HepG2 (cell line): ENCODE measurements around the gene PLS1. TPM values are rescaled to one million over a fixed set of nuclear protein-coding genes. Genes with fewer than 3 reads are reported as not detected.

Source experiments
- ATAC-seq: fragments of 200-7000 bp; cut with Tn5 transposase; 3 replicates; pipeline ENCODE4 v1.9.1; 2020; ENCODE audit warnings: mild to moderate bottlenecking, moderate library complexity
- BruUV-seq: library from RNA; stranded (reverse); fragments of 400-500 nt; replicated peaks from 2 replicates; lab custom pipeline; 2021; lab: Mats Ljungman, UMichigan
- CTCF ChIA-PET: fragments of 300-600 bp; formaldehyde crosslinking; extraction: SDS; loops from one replicate; lab custom pipeline; 2021; ENCODE audit warnings: low total read pairs, inconsistent platforms, low intra/inter-chr PET ratio; lab: Yijun Ruan, JAX
- POLR2A ChIA-PET: fragments of 350-600 bp; sonication (Branson Sonifier 250); formaldehyde crosslinking; loops from one replicate; lab custom pipeline; 2020; ENCODE audit warnings: antibody characterized with exemption, inconsistent platforms; lab: Yijun Ruan, JAX
- DNase-seq: peaks from one replicate; pipeline ENCODE4 v3.0.0-alpha.2; 2015; ENCODE audit warnings: low spot score
- FAIRE-seq: peaks from 3 replicates; lab custom pipeline; 2011; peaks lifted over from hg19 to GRCh38; lab: Jason Lieb, UNC
- H2AFZ ChIP-seq: one replicate; pipeline ENCODE4 v1.6.1; 2011; ENCODE audit warnings: low read length, inconsistent platforms
- H3K27ac ChIP-seq: fragments of 300-600 bp; 3 replicates; pipeline ENCODE4 v1.8.0; 2011; ENCODE audit warnings: mixed run types, mild to moderate bottlenecking, mixed read lengths, low read length, inconsistent platforms; ENCODE audit not compliant: insufficient read depth; ENCODE audit errors: extremely low read length
- H3K27me3 ChIP-seq, 2 experiments: fragments of 200-600 bp in 1 of 2; 2 replicates in 1 of 2; 3 replicates in 1 of 2; pipeline versions ENCODE4 v1.6.0 to v1.8.0; 2011; ENCODE audit warnings: low read length in 2 of 2, mild to moderate bottlenecking in 2 of 2, moderate library complexity in 2 of 2, inconsistent platforms in 1 of 2; ENCODE audit not compliant: insufficient read depth in 2 of 2, control insufficient read depth in 1 of 2
- H3K36me3 ChIP-seq, 2 experiments: fragments of 200-600 bp in 1 of 2; replicated peaks in 1 of 2; 2 replicates in 1 of 2; 3 replicates in 1 of 2; pipeline versions ENCODE4 v1.5.1 to v1.8.0; 2011; ENCODE audit warnings: low read length in 2 of 2, inconsistent platforms in 1 of 2; ENCODE audit not compliant: insufficient read depth in 2 of 2, control insufficient read depth in 1 of 2
- H3K4me1 ChIP-seq: 2 replicates; pipeline ENCODE4 v1.5.1; 2012; ENCODE audit warnings: low read length, inconsistent platforms; ENCODE audit not compliant: insufficient read depth
- H3K4me2 ChIP-seq: 2 replicates; pipeline ENCODE4 v1.6.0; 2011; ENCODE audit warnings: low read depth, low read length, inconsistent platforms
- H3K4me3 ChIP-seq, 3 experiments: fragments of 200-600 bp in 1 of 3; sonication (generic), shearing (Covaris generic) in 1 of 3; replicated peaks in 1 of 3; 2 replicates each; pipeline ENCODE4 v1.5.1; 2011 to 2016; ENCODE audit warnings: low read length in 3 of 3, inconsistent platforms in 2 of 3, low read depth in 2 of 3, mild to moderate bottlenecking in 2 of 3, control low read depth in 1 of 3, mixed read lengths in 1 of 3; ENCODE audit not compliant: insufficient read depth in 1 of 3
- H3K79me2 ChIP-seq: one replicate; pipeline ENCODE4 v1.6.1; 2011; ENCODE audit warnings: low read length, inconsistent platforms; ENCODE audit not compliant: insufficient read depth
- H3K9ac ChIP-seq: 2 replicates; pipeline ENCODE4 v1.6.0; 2011; ENCODE audit warnings: mild to moderate bottlenecking, low read depth, low read length, inconsistent platforms; ENCODE audit not compliant: insufficient read depth
- H3K9me3 ChIP-seq: 2 replicates; pipeline ENCODE4 v1.5.1; 2012; ENCODE audit warnings: mild to moderate bottlenecking, low read length
- H4K20me1 ChIP-seq: 2 replicates; pipeline ENCODE4 v1.6.0; 2011; ENCODE audit warnings: inconsistent platforms, mild to moderate bottlenecking, low read length, moderate library complexity; ENCODE audit not compliant: insufficient read depth
- CHD4 ChIP-seq: fragments of 200-600 bp; sonication (generic); IDR thresholded peaks from 2 replicates; pipeline ENCODE4 v1.7.0; 2017; ENCODE audit warnings: mild to moderate bottlenecking, low read length, borderline replicate concordance
- DBP ChIP-seq: sonication (generic); formaldehyde crosslinking; IDR thresholded peaks from 2 replicates; pipeline ENCODE4 v1.4.0; 2020; ENCODE audit warnings: missing genetic modification reagents; ENCODE audit errors: not compliant biosample characterization
- HMGA1 ChIP-seq: sonication (generic); formaldehyde crosslinking; conservative IDR thresholded peaks from 2 replicates; pipeline ENCODE4 v1.4.0; 2020; ENCODE audit warnings: missing genetic modification reagents
- HMGXB3 ChIP-seq: sonication (generic); formaldehyde crosslinking; IDR thresholded peaks from 2 replicates; pipeline ENCODE4 v1.4.0; 2020; ENCODE audit warnings: missing genetic modification reagents, borderline replicate concordance
- MEIS2 ChIP-seq: sonication (generic); formaldehyde crosslinking; IDR thresholded peaks from 2 replicates; pipeline ENCODE4 v1.9.0; 2021; ENCODE audit warnings: mild to moderate bottlenecking, missing genetic modification reagents
- MLXIP ChIP-seq: sonication (generic); formaldehyde crosslinking; IDR thresholded peaks from 2 replicates; pipeline ENCODE4 v1.9.0; 2021; ENCODE audit warnings: missing genetic modification reagents, borderline replicate concordance
- NKX3-1 ChIP-seq: sonication (generic); formaldehyde crosslinking; IDR thresholded peaks from 2 replicates; pipeline ENCODE4 v1.5.0; 2020; ENCODE audit warnings: missing genetic modification reagents
- REPIN1 ChIP-seq: sonication (generic); formaldehyde crosslinking; IDR thresholded peaks from 2 replicates; pipeline ENCODE4 v1.8.0; 2022; ENCODE audit warnings: missing genetic modification reagents, low read depth, mild to moderate bottlenecking, borderline replicate concordance
- RNF2 ChIP-seq: fragments of 450-650 bp; conservative IDR thresholded peaks from 2 replicates; pipeline ENCODE4 v1.6.1; 2016; ENCODE audit warnings: low read depth
- SMARCE1 ChIP-seq: fragments of 450-650 bp; IDR thresholded peaks from 2 replicates; pipeline ENCODE4 v1.6.1; 2017; ENCODE audit warnings: borderline replicate concordance
- ZNF569 ChIP-seq: sonication (generic); formaldehyde crosslinking; IDR thresholded peaks from 2 replicates; pipeline ENCODE4 v1.5.0; 2020; ENCODE audit warnings: mild to moderate bottlenecking, missing genetic modification reagents, moderate library complexity, borderline replicate concordance
- WGBS: methylation state at CpG from one replicate; pipeline ENCODE4 v1.1.6; 2017; ENCODE audit warnings: low lambda C conversion rate; 5-methylcytosine and 5-hydroxymethylcytosine counted together
- in situ Hi-C: cut with HindIII; loops from 2 replicates; pipeline ENCODE4 v1.10.0; 2017; ENCODE audit warnings: low pct_unique_long_range_greater_than_20kb; ENCODE audit not compliant: extremely low pct_ligation_motif_present
- intact Hi-C: fragments of 100-400 bp; cut with micrococcal nuclease; formaldehyde crosslinking; loops from one replicate; pipeline ENCODE4 v1.10.0; 2022; ENCODE audit not compliant: unreplicated experiment
- polyA plus RNA-seq, 8 experiments: library from polyadenylated mRNA; depleted of rRNA in 3 of 8; stranded (reverse) in 7 of 8; unstranded in 1 of 8; fragments of >200 nt; fragmentation: Illumina TruSeq in 4 of 8; extraction: Trizol in 4 of 8; gene quantifications; 2 replicates each; pipeline versions ENCODE4 v1.2.1 to v1.2.3, GENCODE V29; 2011 to 2016; ENCODE audit warnings: low read depth in 4 of 8, missing spikeins in 1 of 8, mixed read lengths in 1 of 8; ENCODE audit not compliant: insufficient read depth in 1 of 8
- total RNA-seq, 5 experiments: library from RNA; depleted of rRNA; stranded (reverse); fragments of >200 nt; fragmentation: Illumina TruSeq; extraction: Trizol; gene quantifications; 2 replicates each; pipeline ENCODE4 v1.2.3, GENCODE V29; 2016; ENCODE audit warnings: low read depth in 1 of 5
- TF ChIP-seq, protein P1 (sequence below): sonication (generic); formaldehyde crosslinking; IDR thresholded peaks from 2 replicates; pipeline ENCODE4 v1.8.0; 2022; ENCODE audit warnings: missing genetic modification reagents, mild to moderate bottlenecking, moderate library complexity, borderline replicate concordance

PLS1 gene
- total and polyA plus RNA-seq, 2 of the 13 experiments (the other 11 are each of a cell fraction or from before 2014, with no cell fraction given): 11.2 to 21.1 TPM

DNA sequence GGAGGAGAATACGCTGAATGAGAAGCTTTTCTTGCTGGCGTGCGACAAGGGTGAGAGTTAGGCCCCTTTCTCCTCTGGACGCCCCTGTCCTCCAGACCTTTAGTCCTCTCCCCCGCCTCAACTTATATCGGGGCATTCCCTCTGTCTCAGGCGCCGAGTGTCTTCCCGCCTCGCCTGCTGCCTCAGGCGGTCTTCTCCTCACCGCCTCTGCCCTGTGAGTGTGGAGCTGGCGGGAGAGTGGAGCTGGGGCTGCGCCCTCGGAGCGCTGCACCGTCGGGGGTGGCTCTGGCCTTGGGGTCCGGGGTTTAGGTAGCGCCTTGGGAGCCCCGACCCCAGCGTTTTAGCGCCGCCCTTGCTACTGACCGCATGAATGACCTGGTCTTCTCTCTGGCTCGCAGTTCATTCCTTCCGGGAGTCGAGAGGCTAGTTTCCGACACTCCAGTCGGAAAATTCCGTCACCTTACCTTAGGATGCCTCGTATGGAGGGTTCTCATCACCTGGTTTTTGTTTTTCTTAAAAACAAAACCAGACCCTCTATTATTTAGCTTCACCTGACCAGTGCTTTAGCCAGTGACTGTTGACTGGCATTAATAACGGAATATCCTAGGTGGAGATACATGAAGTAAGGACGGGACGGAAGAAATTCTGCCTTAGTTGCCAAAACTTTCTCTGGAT is 128.6 kb downstream of the PLS1 start:
- peak; percentile 68 for DNase-seq
- H3K27ac ChIP-seq: peak overlapping the region; percentile 92
- peaks cover 18% of the 10 kb centered on the region for H3K4me1 ChIP-seq
- H3K79me2 ChIP-seq: peaks cover 25% of the 10 kb centered on the region
- ChIA-PET CTCF (no interaction called here), POLR2A (interaction anchor here (1.7 kb wide), 1 partner anchor 277 kb away, joined by 8 read pairs; the partner anchor contains the start of gene U2SURP)
- peak overlapping the region; percentile 87 for H3K9ac ChIP-seq
- no TSS peak for BruUV-seq
- intact Hi-C loops (loop anchor here (2.0 to 5.0 kb wide), 3 partner anchors 128 to 277 kb away; partner anchors contain the start of genes PLS1 and U2SURP), in situ Hi-C loops (no loop called here)
- H3K4me3 ChIP-seq: peak overlapping the region; percentile 82 to 97 (median 96)
- H3K36me3 ChIP-seq: no peaks in the 10 kb centered on the region
- WGBS: under 1% methylated on average over 14 of the region's 35 CpGs
- no peaks in the 10 kb centered on the region; a peak in 1 of 5 replicates for H3K27me3 ChIP-seq
- peak overlapping the region; percentile 76 for H3K4me2 ChIP-seq
- no peak overlapping the region for H2AFZ ChIP-seq
- peak; percentile 85 for ATAC-seq
- H4K20me1 ChIP-seq: no peaks in the 10 kb centered on the region; the same call in 1 of the 2 replicates
- no peaks in the 10 kb centered on the region for H3K9me3 ChIP-seq
- FAIRE-seq: no peak
- TF ChIP-seq HMGXB3 (CRISPR knock-in tag) (peak; percentile 41; the same call in 1 of the 2 replicates), MLXIP (CRISPR knock-in tag) (no peak), MEIS2 (CRISPR knock-in tag) (no peak; the same call in 1 of the 2 replicates), DBP (CRISPR knock-in tag) (no peak), REPIN1 (CRISPR knock-in tag) (peak; percentile 72), NKX3-1 (CRISPR knock-in tag) (no peak), ZNF569 (CRISPR knock-in tag) (0 out of 2 replicates have a peak, but pooled peaks have one; percentile 2), CHD4 (no peak), RNF2 (no peak; the same call in 1 of the 2 replicates), SMARCE1 (no peak), HMGA1 (CRISPR knock-in tag) (no peak)
- TF ChIP-seq, protein P1, sequence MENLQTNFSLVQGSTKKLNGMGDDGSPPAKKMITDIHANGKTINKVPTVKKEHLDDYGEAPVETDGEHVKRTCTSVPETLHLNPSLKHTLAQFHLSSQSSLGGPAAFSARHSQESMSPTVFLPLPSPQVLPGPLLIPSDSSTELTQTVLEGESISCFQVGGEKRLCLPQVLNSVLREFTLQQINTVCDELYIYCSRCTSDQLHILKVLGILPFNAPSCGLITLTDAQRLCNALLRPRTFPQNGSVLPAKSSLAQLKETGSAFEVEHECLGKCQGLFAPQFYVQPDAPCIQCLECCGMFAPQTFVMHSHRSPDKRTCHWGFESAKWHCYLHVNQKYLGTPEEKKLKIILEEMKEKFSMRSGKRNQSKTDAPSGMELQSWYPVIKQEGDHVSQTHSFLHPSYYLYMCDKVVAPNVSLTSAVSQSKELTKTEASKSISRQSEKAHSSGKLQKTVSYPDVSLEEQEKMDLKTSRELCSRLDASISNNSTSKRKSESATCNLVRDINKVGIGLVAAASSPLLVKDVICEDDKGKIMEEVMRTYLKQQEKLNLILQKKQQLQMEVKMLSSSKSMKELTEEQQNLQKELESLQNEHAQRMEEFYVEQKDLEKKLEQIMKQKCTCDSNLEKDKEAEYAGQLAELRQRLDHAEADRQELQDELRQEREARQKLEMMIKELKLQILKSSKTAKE (CRISPR knock-in tag): peak; percentile 72; the same call in 1 of the 2 replicates
